Upper lobe of left lung (tissue), 4 donors: ENCODE results near the gene UBN1.

Experiments
- POLR2A ChIP-seq, 4 donors: fragments of 450-650 bp; IDR thresholded peaks; one replicate each; pipeline ENCODE4 v1.5.1; 2016 to 2017; ENCODE audit warnings: antibody characterized with exemption in 4 of 4, mild to moderate bottlenecking in 2 of 4
- TF ChIP-seq, protein P1 (sequence below), 6 experiments: fragments of 450-650 bp in 4 of 6; fragments of 200-600 bp in 2 of 6; sonication (generic) in 2 of 6; IDR thresholded peaks; one replicate each; pipeline ENCODE4 v1.5.1; 2016 to 2019; ENCODE audit warnings: antibody characterized with exemption in 6 of 6

DNA sequence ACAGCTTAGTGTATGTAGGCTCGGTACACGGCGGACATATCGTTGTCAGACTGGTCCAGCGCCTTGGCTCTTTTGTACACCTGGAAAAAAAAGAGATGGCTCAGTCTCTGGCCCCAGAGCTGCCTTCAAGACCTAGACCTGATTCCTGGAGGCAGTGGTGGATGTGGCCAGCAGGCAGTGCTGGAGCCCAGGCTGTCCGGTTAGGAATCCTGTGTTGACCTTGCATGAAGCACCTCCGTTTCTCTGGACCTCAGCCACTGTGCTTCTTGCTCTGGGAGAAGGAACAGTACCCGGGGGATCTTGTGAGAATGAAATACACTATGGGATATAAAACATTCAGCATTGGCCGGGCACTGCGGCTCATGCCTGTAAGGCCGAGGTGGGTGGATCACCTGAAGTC lies 42.0 kb upstream of the UBN1 start:
- no peak for TF ChIP-seq POLR2A (IDR thresholded peaks at IDR 0.05)
- TF ChIP-seq, protein P1, sequence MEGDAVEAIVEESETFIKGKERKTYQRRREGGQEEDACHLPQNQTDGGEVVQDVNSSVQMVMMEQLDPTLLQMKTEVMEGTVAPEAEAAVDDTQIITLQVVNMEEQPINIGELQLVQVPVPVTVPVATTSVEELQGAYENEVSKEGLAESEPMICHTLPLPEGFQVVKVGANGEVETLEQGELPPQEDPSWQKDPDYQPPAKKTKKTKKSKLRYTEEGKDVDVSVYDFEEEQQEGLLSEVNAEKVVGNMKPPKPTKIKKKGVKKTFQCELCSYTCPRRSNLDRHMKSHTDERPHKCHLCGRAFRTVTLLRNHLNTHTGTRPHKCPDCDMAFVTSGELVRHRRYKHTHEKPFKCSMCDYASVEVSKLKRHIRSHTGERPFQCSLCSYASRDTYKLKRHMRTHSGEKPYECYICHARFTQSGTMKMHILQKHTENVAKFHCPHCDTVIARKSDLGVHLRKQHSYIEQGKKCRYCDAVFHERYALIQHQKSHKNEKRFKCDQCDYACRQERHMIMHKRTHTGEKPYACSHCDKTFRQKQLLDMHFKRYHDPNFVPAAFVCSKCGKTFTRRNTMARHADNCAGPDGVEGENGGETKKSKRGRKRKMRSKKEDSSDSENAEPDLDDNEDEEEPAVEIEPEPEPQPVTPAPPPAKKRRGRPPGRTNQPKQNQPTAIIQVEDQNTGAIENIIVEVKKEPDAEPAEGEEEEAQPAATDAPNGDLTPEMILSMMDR (IDR thresholded peaks at IDR 0.05): no peak
